ENCODE results near the gene SLC37A2. TPM values are rescaled to one million over a fixed set of nuclear protein-coding genes. Genes with fewer than 3 reads are reported as not detected.

SLC37A2 gene
- total and polyA plus RNA-seq, 2 of the 13 experiments (the other 11 are each of a cell fraction or from before 2014, with no cell fraction given) = 4.6 to 7.1 TPM

DNA sequence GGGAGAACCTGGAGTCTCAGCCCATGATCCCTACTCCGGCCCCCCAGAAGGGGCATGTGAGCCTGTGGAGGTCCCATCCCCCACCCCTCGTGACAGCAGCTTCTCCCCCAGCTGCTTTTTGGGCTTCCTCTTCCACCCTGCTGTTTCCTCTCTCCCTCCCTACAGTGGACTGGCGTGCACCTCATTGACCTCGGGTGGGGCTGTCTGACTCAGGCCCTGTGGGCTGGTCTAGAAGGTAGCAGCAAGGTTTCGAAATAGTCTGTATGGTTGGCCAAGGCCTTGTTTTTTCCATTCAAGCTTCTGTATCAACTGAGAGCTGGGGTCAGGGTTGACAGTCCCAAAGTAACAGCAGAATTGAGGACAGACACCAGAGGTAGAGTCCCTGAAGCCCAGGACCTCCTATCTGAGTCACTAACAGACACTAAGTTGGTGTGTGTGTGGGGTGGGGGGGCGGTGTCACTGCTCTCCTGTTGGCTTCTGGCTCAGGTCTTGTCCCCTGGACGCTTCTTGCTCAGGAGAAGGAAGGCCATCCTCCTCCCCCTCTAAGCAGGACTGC is 7.7 kb downstream of the SLC37A2 start (continued):
- TF ChIP-seq, protein P1, sequence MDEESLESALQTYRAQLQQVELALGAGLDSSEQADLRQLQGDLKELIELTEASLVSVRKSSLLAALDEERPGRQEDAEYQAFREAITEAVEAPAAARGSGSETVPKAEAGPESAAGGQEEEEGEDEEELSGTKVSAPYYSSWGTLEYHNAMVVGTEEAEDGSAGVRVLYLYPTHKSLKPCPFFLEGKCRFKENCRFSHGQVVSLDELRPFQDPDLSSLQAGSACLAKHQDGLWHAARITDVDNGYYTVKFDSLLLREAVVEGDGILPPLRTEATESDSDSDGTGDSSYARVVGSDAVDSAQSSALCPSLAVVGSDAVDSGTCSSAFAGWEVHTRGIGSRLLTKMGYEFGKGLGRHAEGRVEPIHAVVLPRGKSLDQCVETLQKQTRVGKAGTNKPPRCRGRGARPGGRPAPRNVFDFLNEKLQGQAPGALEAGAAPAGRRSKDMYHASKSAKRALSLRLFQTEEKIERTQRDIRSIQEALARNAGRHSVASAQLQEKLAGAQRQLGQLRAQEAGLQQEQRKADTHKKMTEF (CRISPR knock-in tag; IDR thresholded peaks at IDR 0.05) = no peak
- TF ChIP-seq ZNF24 (IDR thresholded peaks at IDR 0.05) (no peak), ZNF891 (CRISPR knock-in tag; IDR thresholded peaks at IDR 0.05) (0 out of 2 replicates have a peak, but pooled peaks have one; percentile 56), BRD4 (CRISPR knock-in tag; IDR thresholded peaks at IDR 0.05) (no peak), ZC3H4 (CRISPR knock-in tag; IDR thresholded peaks at IDR 0.05; ENCODE audit: borderline replicate concordance) (no peak), SMAD3 (CRISPR knock-in tag; IDR thresholded peaks at IDR 0.05) (peak; percentile 50; the same call in 1 of the 2 replicates), TAF1 (CRISPR knock-in tag; IDR thresholded peaks at IDR 0.05) (no peak), ARHGAP35 (CRISPR knock-in tag; IDR thresholded peaks at IDR 0.05; ENCODE audit: borderline replicate concordance) (no peak), POGZ (CRISPR knock-in tag; IDR thresholded peaks at IDR 0.05) (0 out of 2 replicates have a peak, but pooled peaks have one; percentile 24), RXRA (CRISPR knock-in tag; IDR thresholded peaks at IDR 0.05) (peak; percentile 74; the same call in 1 of the 2 replicates)
- TF ChIP-seq, protein P2, sequence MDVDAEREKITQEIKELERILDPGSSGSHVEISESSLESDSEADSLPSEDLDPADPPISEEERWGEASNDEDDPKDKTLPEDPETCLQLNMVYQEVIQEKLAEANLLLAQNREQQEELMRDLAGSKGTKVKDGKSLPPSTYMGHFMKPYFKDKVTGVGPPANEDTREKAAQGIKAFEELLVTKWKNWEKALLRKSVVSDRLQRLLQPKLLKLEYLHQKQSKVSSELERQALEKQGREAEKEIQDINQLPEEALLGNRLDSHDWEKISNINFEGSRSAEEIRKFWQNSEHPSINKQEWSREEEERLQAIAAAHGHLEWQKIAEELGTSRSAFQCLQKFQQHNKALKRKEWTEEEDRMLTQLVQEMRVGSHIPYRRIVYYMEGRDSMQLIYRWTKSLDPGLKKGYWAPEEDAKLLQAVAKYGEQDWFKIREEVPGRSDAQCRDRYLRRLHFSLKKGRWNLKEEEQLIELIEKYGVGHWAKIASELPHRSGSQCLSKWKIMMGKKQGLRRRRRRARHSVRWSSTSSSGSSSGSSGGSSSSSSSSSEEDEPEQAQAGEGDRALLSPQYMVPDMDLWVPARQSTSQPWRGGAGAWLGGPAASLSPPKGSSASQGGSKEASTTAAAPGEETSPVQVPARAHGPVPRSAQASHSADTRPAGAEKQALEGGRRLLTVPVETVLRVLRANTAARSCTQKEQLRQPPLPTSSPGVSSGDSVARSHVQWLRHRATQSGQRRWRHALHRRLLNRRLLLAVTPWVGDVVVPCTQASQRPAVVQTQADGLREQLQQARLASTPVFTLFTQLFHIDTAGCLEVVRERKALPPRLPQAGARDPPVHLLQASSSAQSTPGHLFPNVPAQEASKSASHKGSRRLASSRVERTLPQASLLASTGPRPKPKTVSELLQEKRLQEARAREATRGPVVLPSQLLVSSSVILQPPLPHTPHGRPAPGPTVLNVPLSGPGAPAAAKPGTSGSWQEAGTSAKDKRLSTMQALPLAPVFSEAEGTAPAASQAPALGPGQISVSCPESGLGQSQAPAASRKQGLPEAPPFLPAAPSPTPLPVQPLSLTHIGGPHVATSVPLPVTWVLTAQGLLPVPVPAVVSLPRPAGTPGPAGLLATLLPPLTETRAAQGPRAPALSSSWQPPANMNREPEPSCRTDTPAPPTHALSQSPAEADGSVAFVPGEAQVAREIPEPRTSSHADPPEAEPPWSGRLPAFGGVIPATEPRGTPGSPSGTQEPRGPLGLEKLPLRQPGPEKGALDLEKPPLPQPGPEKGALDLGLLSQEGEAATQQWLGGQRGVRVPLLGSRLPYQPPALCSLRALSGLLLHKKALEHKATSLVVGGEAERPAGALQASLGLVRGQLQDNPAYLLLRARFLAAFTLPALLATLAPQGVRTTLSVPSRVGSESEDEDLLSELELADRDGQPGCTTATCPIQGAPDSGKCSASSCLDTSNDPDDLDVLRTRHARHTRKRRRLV (CRISPR knock-in tag; IDR thresholded peaks at IDR 0.05) = no peak
- TF ChIP-seq, protein P3, sequence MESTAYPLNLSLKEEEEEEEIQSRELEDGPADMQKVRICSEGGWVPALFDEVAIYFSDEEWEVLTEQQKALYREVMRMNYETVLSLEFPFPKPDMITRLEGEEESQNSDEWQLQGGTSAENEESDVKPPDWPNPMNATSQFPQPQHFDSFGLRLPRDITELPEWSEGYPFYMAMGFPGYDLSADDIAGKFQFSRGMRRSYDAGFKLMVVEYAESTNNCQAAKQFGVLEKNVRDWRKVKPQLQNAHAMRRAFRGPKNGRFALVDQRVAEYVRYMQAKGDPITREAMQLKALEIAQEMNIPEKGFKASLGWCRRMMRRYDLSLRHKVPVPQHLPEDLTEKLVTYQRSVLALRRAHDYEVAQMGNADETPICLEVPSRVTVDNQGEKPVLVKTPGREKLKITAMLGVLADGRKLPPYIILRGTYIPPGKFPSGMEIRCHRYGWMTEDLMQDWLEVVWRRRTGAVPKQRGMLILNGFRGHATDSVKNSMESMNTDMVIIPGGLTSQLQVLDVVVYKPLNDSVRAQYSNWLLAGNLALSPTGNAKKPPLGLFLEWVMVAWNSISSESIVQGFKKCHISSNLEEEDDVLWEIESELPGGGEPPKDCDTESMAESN (CRISPR knock-in tag; conservative IDR thresholded peaks at IDR 0.05) = no peak
- TF ChIP-seq, protein P4, sequence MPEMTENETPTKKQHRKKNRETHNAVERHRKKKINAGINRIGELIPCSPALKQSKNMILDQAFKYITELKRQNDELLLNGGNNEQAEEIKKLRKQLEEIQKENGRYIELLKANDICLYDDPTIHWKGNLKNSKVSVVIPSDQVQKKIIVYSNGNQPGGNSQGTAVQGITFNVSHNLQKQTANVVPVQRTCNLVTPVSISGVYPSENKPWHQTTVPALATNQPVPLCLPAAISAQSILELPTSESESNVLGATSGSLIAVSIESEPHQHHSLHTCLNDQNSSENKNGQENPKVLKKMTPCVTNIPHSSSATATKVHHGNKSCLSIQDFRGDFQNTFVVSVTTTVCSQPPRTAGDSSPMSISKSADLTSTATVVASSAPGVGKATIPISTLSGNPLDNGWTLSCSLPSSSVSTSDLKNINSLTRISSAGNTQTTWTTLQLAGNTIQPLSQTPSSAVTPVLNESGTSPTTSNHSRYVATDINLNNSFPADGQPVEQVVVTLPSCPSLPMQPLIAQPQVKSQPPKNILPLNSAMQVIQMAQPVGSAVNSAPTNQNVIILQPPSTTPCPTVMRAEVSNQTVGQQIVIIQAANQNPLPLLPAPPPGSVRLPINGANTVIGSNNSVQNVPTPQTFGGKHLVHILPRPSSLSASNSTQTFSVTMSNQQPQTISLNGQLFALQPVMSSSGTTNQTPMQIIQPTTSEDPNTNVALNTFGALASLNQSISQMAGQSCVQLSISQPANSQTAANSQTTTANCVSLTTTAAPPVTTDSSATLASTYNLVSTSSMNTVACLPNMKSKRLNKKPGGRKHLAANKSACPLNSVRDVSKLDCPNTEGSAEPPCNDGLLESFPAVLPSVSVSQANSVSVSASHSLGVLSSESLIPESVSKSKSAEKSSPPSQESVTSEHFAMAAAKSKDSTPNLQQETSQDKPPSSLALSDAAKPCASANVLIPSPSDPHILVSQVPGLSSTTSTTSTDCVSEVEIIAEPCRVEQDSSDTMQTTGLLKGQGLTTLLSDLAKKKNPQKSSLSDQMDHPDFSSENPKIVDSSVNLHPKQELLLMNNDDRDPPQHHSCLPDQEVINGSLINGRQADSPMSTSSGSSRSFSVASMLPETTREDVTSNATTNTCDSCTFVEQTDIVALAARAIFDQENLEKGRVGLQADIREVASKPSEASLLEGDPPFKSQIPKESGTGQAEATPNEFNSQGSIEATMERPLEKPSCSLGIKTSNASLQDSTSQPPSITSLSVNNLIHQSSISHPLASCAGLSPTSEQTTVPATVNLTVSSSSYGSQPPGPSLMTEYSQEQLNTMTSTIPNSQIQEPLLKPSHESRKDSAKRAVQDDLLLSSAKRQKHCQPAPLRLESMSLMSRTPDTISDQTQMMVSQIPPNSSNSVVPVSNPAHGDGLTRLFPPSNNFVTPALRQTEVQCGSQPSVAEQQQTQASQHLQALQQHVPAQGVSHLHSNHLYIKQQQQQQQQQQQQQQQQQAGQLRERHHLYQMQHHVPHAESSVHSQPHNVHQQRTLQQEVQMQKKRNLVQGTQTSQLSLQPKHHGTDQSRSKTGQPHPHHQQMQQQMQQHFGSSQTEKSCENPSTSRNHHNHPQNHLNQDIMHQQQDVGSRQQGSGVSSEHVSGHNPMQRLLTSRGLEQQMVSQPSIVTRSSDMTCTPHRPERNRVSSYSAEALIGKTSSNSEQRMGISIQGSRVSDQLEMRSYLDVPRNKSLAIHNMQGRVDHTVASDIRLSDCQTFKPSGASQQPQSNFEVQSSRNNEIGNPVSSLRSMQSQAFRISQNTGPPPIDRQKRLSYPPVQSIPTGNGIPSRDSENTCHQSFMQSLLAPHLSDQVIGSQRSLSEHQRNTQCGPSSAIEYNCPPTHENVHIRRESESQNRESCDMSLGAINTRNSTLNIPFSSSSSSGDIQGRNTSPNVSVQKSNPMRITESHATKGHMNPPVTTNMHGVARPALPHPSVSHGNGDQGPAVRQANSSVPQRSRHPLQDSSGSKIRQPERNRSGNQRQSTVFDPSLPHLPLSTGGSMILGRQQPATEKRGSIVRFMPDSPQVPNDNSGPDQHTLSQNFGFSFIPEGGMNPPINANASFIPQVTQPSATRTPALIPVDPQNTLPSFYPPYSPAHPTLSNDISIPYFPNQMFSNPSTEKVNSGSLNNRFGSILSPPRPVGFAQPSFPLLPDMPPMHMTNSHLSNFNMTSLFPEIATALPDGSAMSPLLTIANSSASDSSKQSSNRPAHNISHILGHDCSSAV (CRISPR knock-in tag; IDR thresholded peaks at IDR 0.05; ENCODE audit: borderline replicate concordance) = no peak
